Measurements from ENCODE around the gene MSRB2.

The MSRB2 gene

DNA sequence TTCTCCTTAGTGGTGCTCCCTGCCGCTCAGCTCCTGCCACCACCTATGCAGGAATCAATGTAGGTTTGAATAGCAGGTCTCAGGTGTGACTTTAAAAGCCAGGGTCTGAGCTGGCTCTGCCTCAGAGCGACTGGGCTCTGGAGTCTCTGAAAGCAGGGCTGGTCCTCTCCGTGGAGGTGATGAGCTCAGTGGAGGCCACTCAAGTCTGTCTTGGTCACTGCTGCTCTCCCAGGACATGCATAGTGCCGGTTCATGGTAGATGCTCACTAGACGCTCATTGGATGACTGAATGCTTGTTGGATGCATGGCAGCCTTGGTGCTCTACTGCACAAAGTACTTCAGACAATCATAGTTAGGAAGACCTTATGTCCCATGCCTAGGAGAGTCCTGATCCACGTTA is 51.7 kb downstream of the MSRB2 start:
- no peak overlapping the region for H3K4me3 ChIP-seq (IDR thresholded peaks at IDR 0.05; ENCODE audit: insufficient read depth, low read depth, low read length)

DNA sequence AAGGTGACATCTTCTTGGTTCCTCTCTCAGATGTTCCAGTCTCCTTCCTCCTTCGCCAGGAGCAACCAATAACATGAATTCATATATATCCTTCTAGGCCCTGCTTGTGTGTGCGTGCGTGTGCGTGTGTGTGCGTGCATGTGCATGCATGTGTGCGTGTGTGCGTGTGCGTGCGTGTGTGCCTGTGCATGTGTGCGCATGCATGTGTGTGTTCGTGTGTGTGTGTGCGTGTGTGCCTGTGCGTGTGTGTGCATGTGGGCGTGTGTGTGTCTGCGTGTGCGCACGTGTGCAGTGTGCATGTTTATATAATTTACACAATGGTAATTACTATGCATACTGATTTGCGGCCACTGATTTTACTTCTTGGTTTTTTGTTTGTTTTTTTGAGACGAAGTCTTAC is 52.8 kb downstream of the MSRB2 start:
- Histone ChIP-seq H4K20me1 (ENCODE audit: insufficient read depth) (no peaks in the 10 kb centered on the region), H3K36me3 (ENCODE audit: insufficient read depth) (no peaks in the 10 kb centered on the region), H3K27ac (no peak overlapping the region), H3K79me2 (ENCODE audit: insufficient read depth, low read depth) (no peaks in the 10 kb centered on the region), H2AFZ (ENCODE audit: low read depth) (no peak overlapping the region), H3K9ac (no peak overlapping the region), H3K27me3 (ENCODE audit: insufficient read depth, low read depth) (no peaks in the 10 kb centered on the region), H3K4me2 (no peak overlapping the region), H3K4me1 (ENCODE audit: low read depth, poor library complexity, severe bottlenecking) (no peaks in the 10 kb centered on the region), H3K4me3 (IDR thresholded peaks at IDR 0.05; ENCODE audit: insufficient read depth, low read depth, low read length) (no peak overlapping the region)
- TF ChIP-seq, protein P1, sequence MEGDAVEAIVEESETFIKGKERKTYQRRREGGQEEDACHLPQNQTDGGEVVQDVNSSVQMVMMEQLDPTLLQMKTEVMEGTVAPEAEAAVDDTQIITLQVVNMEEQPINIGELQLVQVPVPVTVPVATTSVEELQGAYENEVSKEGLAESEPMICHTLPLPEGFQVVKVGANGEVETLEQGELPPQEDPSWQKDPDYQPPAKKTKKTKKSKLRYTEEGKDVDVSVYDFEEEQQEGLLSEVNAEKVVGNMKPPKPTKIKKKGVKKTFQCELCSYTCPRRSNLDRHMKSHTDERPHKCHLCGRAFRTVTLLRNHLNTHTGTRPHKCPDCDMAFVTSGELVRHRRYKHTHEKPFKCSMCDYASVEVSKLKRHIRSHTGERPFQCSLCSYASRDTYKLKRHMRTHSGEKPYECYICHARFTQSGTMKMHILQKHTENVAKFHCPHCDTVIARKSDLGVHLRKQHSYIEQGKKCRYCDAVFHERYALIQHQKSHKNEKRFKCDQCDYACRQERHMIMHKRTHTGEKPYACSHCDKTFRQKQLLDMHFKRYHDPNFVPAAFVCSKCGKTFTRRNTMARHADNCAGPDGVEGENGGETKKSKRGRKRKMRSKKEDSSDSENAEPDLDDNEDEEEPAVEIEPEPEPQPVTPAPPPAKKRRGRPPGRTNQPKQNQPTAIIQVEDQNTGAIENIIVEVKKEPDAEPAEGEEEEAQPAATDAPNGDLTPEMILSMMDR (conservative IDR thresholded peaks at IDR 0.05; ENCODE audit: low read depth, low read length), result no peak

More for the DNA sequence above, 51.7 kb downstream of the MSRB2 start:
- Histone ChIP-seq H4K20me1 (ENCODE audit: insufficient read depth) (no peaks in the 10 kb centered on the region), H3K27me3 (ENCODE audit: insufficient read depth, low read depth) (no peaks in the 10 kb centered on the region), H3K27ac (no peak overlapping the region), H2AFZ (ENCODE audit: low read depth) (no peak overlapping the region), H3K79me2 (ENCODE audit: insufficient read depth, low read depth) (no peaks in the 10 kb centered on the region), H3K36me3 (ENCODE audit: insufficient read depth) (no peaks in the 10 kb centered on the region), H3K4me2 (no peak overlapping the region), H3K9ac (no peak overlapping the region), H3K4me1 (ENCODE audit: low read depth, poor library complexity, severe bottlenecking) (no peaks in the 10 kb centered on the region)
- TF ChIP-seq, protein P1 (conservative IDR thresholded peaks at IDR 0.05; ENCODE audit: low read depth, low read length), result no peak

GRCh38 chr10:23150091-23150490 is 54.7 kb downstream of the MSRB2 start:
- H3K9ac ChIP-seq, result no peak overlapping the region
- TF ChIP-seq, protein P1 (conservative IDR thresholded peaks at IDR 0.05; ENCODE audit: low read depth, low read length), result no peak

DNA sequence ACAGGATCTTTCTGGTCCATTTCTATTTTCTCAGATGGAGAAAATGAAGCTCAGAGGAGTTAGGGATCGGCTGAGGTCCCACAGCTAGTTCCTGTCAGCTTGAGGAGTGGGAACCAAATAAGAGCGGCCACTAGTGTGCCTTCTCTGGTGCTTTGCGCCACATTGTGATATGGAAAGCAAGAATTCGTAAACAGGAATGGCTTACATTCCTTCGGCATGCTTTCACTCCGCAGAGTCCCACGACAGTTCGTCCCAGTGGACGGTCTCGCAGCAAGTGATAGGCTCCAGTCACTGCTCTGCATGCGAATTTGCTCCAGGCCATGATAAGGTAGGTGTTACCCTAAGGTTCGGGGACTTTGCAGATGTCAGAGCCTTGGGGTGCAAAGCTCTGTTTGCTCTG is 55.2 kb downstream of the MSRB2 start:
- Histone ChIP-seq H4K20me1 (ENCODE audit: insufficient read depth) (no peaks in the 10 kb centered on the region), H3K36me3 (ENCODE audit: insufficient read depth) (no peaks in the 10 kb centered on the region), H3K9ac (no peak overlapping the region), H3K4me1 (ENCODE audit: low read depth, poor library complexity, severe bottlenecking) (no peaks in the 10 kb centered on the region), H3K27ac (no peak overlapping the region), H3K4me3 (IDR thresholded peaks at IDR 0.05; ENCODE audit: insufficient read depth, low read depth, low read length) (no peak overlapping the region), H2AFZ (ENCODE audit: low read depth) (no peak overlapping the region), H3K4me2 (no peak overlapping the region), H3K79me2 (ENCODE audit: insufficient read depth, low read depth) (no peaks in the 10 kb centered on the region), H3K27me3 (ENCODE audit: insufficient read depth, low read depth) (no peaks in the 10 kb centered on the region)
- TF ChIP-seq, protein P1 (conservative IDR thresholded peaks at IDR 0.05; ENCODE audit: low read depth, low read length), result no peak

More at GRCh38 chr10:23150091-23150490, 54.7 kb downstream of the MSRB2 start:
- H3K4me3 ChIP-seq (IDR thresholded peaks at IDR 0.05; ENCODE audit: insufficient read depth, low read depth, low read length), result no peak overlapping the region
- H4K20me1 ChIP-seq (ENCODE audit: insufficient read depth), result no peaks in the 10 kb centered on the region
- no peaks in the 10 kb centered on the region for H3K27me3 ChIP-seq (ENCODE audit: insufficient read depth, low read depth)
- no peak overlapping the region for H2AFZ ChIP-seq (ENCODE audit: low read depth)
- no peak overlapping the region for H3K4me2 ChIP-seq
- H3K27ac ChIP-seq, result no peak overlapping the region
- H3K79me2 ChIP-seq (ENCODE audit: insufficient read depth, low read depth), result no peaks in the 10 kb centered on the region
- H3K36me3 ChIP-seq (ENCODE audit: insufficient read depth), result no peaks in the 10 kb centered on the region
- no peaks in the 10 kb centered on the region for H3K4me1 ChIP-seq (ENCODE audit: low read depth, poor library complexity, severe bottlenecking)
